Measurements from ENCODE around the gene EOGT.

EOGT gene

DNA sequence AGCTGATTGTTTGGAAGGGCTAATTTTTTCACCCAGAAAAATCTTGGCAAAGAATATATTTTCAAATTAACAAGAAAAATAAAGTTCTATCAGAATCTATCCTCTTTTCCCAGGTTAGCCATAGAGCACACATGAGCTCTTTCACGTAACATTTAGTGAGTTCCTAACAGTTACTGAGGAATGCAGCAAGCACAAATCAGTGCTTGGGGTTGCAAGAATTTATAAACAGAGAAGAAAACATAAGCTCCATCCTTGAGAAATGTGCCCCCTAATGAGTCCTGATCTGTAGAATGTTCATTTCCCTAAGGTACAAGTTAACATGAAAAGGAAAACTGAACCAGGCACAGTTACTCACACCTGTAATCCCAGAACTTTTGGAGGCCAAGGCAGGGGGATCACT lies 13.9 kb downstream of the EOGT start:
- H3K4me3 ChIP-seq (ENCODE audit: control insufficient read depth, low read depth, low read length), result no peak overlapping the region
- TF ChIP-seq, protein P1, sequence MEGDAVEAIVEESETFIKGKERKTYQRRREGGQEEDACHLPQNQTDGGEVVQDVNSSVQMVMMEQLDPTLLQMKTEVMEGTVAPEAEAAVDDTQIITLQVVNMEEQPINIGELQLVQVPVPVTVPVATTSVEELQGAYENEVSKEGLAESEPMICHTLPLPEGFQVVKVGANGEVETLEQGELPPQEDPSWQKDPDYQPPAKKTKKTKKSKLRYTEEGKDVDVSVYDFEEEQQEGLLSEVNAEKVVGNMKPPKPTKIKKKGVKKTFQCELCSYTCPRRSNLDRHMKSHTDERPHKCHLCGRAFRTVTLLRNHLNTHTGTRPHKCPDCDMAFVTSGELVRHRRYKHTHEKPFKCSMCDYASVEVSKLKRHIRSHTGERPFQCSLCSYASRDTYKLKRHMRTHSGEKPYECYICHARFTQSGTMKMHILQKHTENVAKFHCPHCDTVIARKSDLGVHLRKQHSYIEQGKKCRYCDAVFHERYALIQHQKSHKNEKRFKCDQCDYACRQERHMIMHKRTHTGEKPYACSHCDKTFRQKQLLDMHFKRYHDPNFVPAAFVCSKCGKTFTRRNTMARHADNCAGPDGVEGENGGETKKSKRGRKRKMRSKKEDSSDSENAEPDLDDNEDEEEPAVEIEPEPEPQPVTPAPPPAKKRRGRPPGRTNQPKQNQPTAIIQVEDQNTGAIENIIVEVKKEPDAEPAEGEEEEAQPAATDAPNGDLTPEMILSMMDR (IDR thresholded peaks at IDR 0.05; ENCODE audit: control insufficient read depth, insufficient read depth, low read depth, low read length, missing control alignments), result no peak
- no peak for DNase-seq (ENCODE audit: low read depth)

DNA sequence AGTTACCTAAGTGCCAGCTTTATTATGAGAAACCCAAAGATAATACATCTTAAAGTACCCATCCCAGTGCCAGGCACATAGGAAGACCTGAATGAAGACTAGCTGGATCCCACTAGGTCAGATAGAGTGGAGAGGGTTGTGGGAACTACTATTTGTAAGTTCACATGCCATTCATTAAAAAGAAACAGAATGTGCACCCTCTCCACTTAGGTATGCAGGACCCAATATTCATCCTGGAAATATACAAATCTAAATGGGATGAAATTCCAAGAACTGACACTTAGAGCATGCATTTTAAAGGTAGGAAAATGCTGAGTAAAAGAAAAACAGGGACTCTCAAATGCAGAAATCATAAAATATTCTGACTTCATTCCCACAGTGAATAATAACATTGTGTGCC lies 14.3 kb downstream of the EOGT start:
- no peak overlapping the region for H3K4me3 ChIP-seq (ENCODE audit: control insufficient read depth, low read depth, low read length)
- TF ChIP-seq, protein P1 (IDR thresholded peaks at IDR 0.05; ENCODE audit: control insufficient read depth, insufficient read depth, low read depth, low read length, missing control alignments), result no peak
- DNase-seq (ENCODE audit: low read depth), result no peak

DNA sequence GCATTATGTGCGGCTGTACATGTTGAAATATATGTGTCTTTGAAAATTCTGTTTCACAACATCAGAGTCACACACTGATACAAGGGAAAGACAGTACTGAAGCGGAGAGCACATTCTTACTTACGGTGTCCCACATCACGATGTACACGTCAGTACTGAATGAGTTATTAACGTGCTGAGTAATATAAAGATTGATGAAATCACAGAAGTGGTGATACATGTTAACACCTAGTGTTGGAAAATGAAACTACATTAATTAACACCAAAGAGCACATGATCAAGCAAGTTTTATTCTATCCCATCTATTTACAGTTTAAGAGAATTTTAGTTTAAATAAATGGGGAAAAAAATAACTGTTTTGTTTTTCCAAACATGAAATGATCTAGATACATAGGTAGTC lies 15.6 kb downstream of the EOGT start:
- TF ChIP-seq, protein P1 (IDR thresholded peaks at IDR 0.05; ENCODE audit: control insufficient read depth, insufficient read depth, low read depth, low read length, missing control alignments), result no peak
- H3K4me3 ChIP-seq (ENCODE audit: control insufficient read depth, low read depth, low read length), result no peak overlapping the region
- DNase-seq (ENCODE audit: low read depth), result no peak

DNA sequence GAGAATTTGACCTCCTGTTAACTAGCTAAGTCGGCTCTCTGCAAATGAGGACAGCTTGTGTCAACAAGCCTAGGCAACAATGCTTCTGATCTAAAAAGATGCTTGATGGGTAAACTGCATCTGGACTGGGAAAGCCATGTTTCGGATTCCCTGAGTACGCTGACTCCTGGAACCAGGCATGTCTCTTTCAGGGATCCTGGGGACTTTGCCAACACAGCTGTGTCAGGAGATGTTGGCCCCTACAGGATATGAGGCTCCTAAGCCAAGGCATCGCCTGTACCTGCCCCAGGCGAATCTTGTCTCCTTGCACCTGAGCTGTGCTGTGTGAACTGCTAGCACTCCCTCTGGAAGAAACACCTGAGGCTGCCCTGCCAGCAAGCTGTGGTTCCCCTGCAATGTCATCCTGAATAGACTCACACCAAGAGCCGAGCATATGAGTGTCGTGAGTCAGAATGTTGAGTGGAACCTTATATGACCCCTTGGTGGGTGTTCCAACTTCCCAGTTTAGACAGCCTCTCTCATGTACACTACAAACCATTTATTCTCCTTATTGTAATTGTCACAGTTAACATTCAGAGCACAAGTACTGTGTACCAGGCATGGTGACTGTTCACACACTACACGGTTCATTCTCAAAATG lies 17.0 kb downstream of the EOGT start:
- no peak overlapping the region for H3K4me3 ChIP-seq (ENCODE audit: control insufficient read depth, low read depth, low read length)
- DNase-seq (ENCODE audit: low read depth), result no peak
- TF ChIP-seq, protein P1 (IDR thresholded peaks at IDR 0.05; ENCODE audit: control insufficient read depth, insufficient read depth, low read depth, low read length, missing control alignments), result no peak

DNA sequence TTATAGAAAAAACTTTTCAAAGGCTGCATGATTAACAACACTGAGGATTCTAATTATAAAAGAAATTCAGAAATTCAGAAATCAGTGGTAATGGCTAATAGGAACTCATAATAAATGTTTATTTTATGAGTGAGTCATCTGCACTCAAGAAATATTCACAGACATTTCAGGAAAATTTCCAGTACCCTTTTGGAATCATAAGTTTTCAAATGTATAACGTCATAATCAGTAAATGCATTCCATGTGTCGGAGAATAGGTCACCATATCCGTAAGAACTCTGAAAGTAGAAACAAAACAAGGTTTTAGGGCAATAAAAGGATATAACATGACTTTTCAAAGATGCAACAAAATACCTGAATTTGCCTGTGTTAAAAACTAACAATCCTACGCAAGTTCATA lies 24.7 kb downstream of the EOGT start:
- TF ChIP-seq, protein P1 (IDR thresholded peaks at IDR 0.05; ENCODE audit: control insufficient read depth, insufficient read depth, low read depth, low read length, missing control alignments), result no peak
- no peak overlapping the region for H3K4me3 ChIP-seq (ENCODE audit: control insufficient read depth, low read depth, low read length)
- DNase-seq (ENCODE audit: low read depth), result no peak

DNA sequence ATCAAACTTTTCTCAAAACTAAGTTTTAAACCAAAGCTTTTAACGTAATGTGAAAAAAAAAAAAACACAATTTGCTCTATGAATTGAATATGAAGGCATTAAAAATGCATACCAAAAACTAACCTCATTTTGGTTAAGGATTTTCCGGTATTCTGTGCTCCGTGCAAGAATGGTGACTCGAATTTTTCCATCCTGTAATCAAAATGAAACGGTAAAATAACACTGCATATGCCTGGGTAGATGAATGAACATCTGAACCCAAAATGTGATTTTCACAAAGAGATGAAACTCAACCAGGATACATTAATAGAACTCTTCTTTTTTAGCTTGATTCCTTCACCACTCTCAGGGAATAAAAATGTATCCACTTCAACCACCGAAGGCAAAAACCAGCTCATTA lies 26.2 kb downstream of the EOGT start:
- TF ChIP-seq, protein P1 (IDR thresholded peaks at IDR 0.05; ENCODE audit: control insufficient read depth, insufficient read depth, low read depth, low read length, missing control alignments), result no peak
- H3K4me3 ChIP-seq (ENCODE audit: control insufficient read depth, low read depth, low read length), result no peak overlapping the region
- no peak for DNase-seq (ENCODE audit: low read depth)
